Hepatocyte (in vitro differentiated cells): Measurements from ENCODE around the gene NCBP3.

Experiments used
- CTCF ChIP-seq: fragments of 200-600 bp; sonication (generic); IDR thresholded peaks from 2 replicates; pipeline ENCODE4 v1.5.1; 2016; ENCODE audit warnings: antibody characterized with exemption, mild to moderate bottlenecking; ENCODE audit not compliant: poor library complexity
- EZH2 ChIP-seq: fragments of 200-600 bp; sonication (generic); IDR thresholded peaks from 2 replicates; pipeline ENCODE4 v1.6.1; 2016; ENCODE audit warnings: antibody characterized with exemption, mild to moderate bottlenecking, borderline replicate concordance

GRCh38 chr17:3885271-3885670 lies 39.2 kb upstream of the NCBP3 start:
- no peak for TF ChIP-seq CTCF
- TF ChIP-seq EZH2, result no peak
